Esophagus squamous epithelium (tissue), 4 donors: ENCODE measurements around the gene KCND2.

Experiments
- CTCF ChIP-seq, 6 experiments: fragments of 450-650 bp in 4 of 6; fragments of 200-600 bp in 2 of 6; sonication (generic) in 2 of 6; IDR thresholded peaks; one replicate each; pipeline ENCODE4 v1.5.1; 2016 to 2019; ENCODE audit warnings: antibody characterized with exemption in 6 of 6, mild to moderate bottlenecking in 4 of 6, moderate library complexity in 4 of 6
- POLR2A ChIP-seq, 4 donors: fragments of 450-650 bp; IDR thresholded peaks; one replicate each; pipeline ENCODE4 v1.6.1; 2017; ENCODE audit warnings: antibody characterized with exemption in 4 of 4, mild to moderate bottlenecking in 4 of 4, moderate library complexity in 3 of 4

DNA sequence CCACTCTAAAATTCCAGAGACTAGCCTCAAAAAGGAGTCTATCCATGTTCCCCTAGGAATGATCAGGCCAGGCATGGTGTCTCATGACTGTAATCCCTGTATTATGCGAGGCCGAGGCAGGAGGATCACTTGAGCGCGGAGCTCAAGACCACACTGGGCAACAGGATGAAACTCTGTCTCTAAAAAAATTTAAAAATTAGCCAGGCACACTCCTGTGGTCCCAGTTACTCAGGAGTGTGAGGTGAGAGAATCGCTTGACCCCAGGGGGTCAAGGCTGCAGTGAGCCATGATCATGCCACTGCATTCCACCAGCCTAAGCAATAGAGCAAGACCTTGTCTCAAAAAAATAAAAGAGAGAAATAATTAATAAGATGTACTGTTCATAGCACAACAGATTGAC is 256.8 kb downstream of the KCND2 start:
- TF ChIP-seq POLR2A (IDR thresholded peaks at IDR 0.05): no peak
- TF ChIP-seq CTCF (IDR thresholded peaks at IDR 0.05): no peak
